ENCODE data around the gene ZYG11B. TPM values are rescaled to one million over a fixed set of nuclear protein-coding genes. Genes with fewer than 3 reads are reported as not detected.
"Not testable (repeated sequence)": the region's sequence is repeated elsewhere in the genome, so short reads cannot be mapped to it uniquely, and the experiment has no call there.

Gene ZYG11B
- total and polyA plus RNA-seq, 5 donors from 2014 or later, result 13.6 to 21.1 (median 15.3) TPM

- no peak for DNase-seq
- no peak for ATAC-seq (ENCODE audit: low read depth in 2 of 2)
- H3K4me3 Mint-ChIP-seq, result no peak overlapping the region
- H3K36me3 Mint-ChIP-seq, result no peaks in the 10 kb centered on the region
- H3K4me1 Mint-ChIP-seq, result no peaks in the 10 kb centered on the region
- Histone ChIP-seq H3K4me1 (ENCODE audit: control insufficient read depth, insufficient read depth, low read length, poor library complexity, severe bottlenecking) (no peaks in the 10 kb centered on the region), H3K27ac (ENCODE audit: insufficient read depth, low read length, poor library complexity, severe bottlenecking) (no peak overlapping the region), H3K36me3 (ENCODE audit: control insufficient read depth, insufficient read depth, low read length) (no peaks in the 10 kb centered on the region), H3K27me3 (ENCODE audit: control insufficient read depth, insufficient read depth, low read length) (peaks cover 3% of the 10 kb centered on the region), H3K9me3 (ENCODE audit: control insufficient read depth in 2 of 2, low read length in 2 of 2) (no peaks in the 10 kb centered on the region), H3K4me3 (ENCODE audit: low read depth, low read length) (no peak overlapping the region)
- no peaks in the 10 kb centered on the region for H3K9me3 Mint-ChIP-seq
- no peaks in the 10 kb centered on the region for H3K27me3 Mint-ChIP-seq
- H3K27ac Mint-ChIP-seq, result no peak overlapping the region
These were observed 136.6 kb downstream of the ZYG11B start for GRCh38 chr1:52862666-52863458.

DNA sequence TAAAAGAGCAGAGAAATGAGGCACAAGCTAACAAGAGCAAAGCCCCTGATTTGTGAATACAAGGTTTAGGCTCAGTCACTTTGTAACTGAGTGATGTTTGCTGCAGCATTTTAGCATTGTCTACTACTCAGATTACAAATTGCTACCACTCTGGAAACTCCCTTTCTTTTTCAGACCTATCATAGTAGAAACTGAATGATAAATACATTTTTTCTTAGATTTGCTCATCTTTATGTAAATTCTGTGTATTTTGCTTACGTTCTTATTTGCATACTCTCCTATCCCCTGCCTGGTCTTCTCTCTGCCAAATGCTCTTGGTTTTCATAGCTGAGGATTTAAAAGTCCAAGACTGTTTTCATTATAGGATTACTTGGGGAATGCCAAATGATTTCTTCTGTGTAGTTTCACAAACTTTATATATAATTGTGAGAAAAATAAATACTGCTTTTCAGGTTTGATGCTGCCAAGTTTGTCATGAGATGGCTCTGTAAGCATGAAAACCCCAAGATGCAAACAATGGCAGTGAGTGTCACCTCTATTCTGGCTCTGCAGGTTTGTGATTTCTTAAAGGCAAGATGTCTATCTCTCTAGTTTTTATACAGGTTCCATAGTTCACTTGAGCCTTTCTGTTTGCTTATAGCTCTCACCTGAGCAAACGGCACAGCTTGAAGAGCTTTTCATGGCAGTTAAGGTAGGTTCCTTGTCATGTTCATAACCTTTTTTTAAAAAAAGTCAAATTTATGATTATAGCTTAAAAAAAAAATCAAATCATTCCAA lies 141.0 kb downstream of the ZYG11B start:
- Mint-ChIP-seq H3K9me3 (no peaks in the 10 kb centered on the region), H3K4me3 (no peak overlapping the region), H3K4me1 (peaks cover 0 to 4% (median 0%) of the 10 kb centered on the region in 4 donors), H3K27me3 (peaks cover 9% of the 10 kb centered on the region), H3K27ac (no peak overlapping the region), H3K36me3 (no peaks in the 10 kb centered on the region)
- no peak overlapping the region for H3K4me3 ChIP-seq (ENCODE audit: low read depth, low read length)
- no peaks in the 10 kb centered on the region for H3K9me3 ChIP-seq (ENCODE audit: control insufficient read depth in 2 of 2, low read length in 2 of 2)
- ATAC-seq (ENCODE audit: low read depth in 2 of 2) (no peak), DNase-seq (peak in 1 of 3 donors; percentile 20)
- H3K27ac ChIP-seq (ENCODE audit: insufficient read depth, low read length, poor library complexity, severe bottlenecking), result no peak overlapping the region
- H3K27me3 ChIP-seq (ENCODE audit: control insufficient read depth, insufficient read depth, low read length), result peaks cover 3% of the 10 kb centered on the region
- H3K4me1 ChIP-seq (ENCODE audit: control insufficient read depth, insufficient read depth, low read length, poor library complexity, severe bottlenecking), result no peaks in the 10 kb centered on the region
- no peaks in the 10 kb centered on the region for H3K36me3 ChIP-seq (ENCODE audit: control insufficient read depth, insufficient read depth, low read length)

GRCh38 chr1:52869727-52870126 lies 143.5 kb downstream of the ZYG11B start:
- not testable (repeated sequence) for H3K36me3 ChIP-seq (ENCODE audit: control insufficient read depth, insufficient read depth, low read length); ATAC-seq (ENCODE audit: low read depth in 2 of 2); H3K27me3 Mint-ChIP-seq; H3K9me3 Mint-ChIP-seq; H3K4me1 ChIP-seq (ENCODE audit: control insufficient read depth, insufficient read depth, low read length, poor library complexity, severe bottlenecking); H3K4me1 Mint-ChIP-seq; H3K27me3 ChIP-seq (ENCODE audit: control insufficient read depth, insufficient read depth, low read length); H3K36me3 Mint-ChIP-seq; H3K27ac ChIP-seq (ENCODE audit: insufficient read depth, low read length, poor library complexity, severe bottlenecking); H3K9me3 ChIP-seq (ENCODE audit: control insufficient read depth in 2 of 2, low read length in 2 of 2); H3K4me3 Mint-ChIP-seq; DNase-seq; H3K27ac Mint-ChIP-seq; H3K4me3 ChIP-seq (ENCODE audit: low read depth, low read length)

DNA sequence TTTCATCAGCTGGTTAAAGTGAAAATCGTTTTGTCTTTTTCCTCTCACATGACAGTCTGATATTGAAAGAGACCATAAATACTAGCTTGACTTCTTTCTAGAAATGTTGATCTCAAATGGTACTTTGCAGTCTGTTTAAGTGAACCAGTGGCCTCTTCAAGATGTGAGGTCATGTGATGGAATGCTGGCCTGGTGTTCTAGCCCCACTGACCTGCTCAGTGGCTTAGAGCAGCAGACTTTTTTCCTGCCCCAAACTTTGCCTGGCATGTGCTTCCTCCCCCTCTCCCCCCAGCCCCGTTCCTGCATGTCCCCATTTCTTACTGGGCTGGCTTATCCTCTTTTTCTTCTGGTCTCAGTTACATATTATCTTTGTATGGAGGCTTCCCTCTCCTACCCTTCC lies 150.6 kb downstream of the ZYG11B start:
- H3K27ac ChIP-seq (ENCODE audit: insufficient read depth, low read length, poor library complexity, severe bottlenecking), result no peak overlapping the region
- H3K27me3 ChIP-seq (ENCODE audit: control insufficient read depth, insufficient read depth, low read length), result no peaks in the 10 kb centered on the region
- no peak for DNase-seq
- H3K36me3 Mint-ChIP-seq, result no peaks in the 10 kb centered on the region
- ATAC-seq (ENCODE audit: low read depth in 2 of 2), result no peak
- peaks cover 0 to under 1% (median 0%) of the 10 kb centered on the region in 4 donors for H3K4me1 Mint-ChIP-seq
- H3K36me3 ChIP-seq (ENCODE audit: control insufficient read depth, insufficient read depth, low read length), result no peaks in the 10 kb centered on the region
- H3K4me3 ChIP-seq (ENCODE audit: low read depth, low read length), result no peak overlapping the region
- H3K27me3 Mint-ChIP-seq, result peaks cover 1% of the 10 kb centered on the region
- H3K27ac Mint-ChIP-seq, result no peak overlapping the region
- H3K9me3 ChIP-seq (ENCODE audit: control insufficient read depth in 2 of 2, low read length in 2 of 2), result no peaks in the 10 kb centered on the region
- no peak overlapping the region for H3K4me3 Mint-ChIP-seq
- H3K9me3 Mint-ChIP-seq, result no peaks in the 10 kb centered on the region
- H3K4me1 ChIP-seq (ENCODE audit: control insufficient read depth, insufficient read depth, low read length, poor library complexity, severe bottlenecking), result no peaks in the 10 kb centered on the region

Other genes with a start within 250 kb of the ZYG11B start
- gene TUT4, start 173.4 kb upstream of the ZYG11B start, total RNA-seq, result 120 TPM
- 10 to 100 TPM; 24.9 to 32.3 (median 30.6) TPM for gene TUT4, start 173.4 kb upstream of the ZYG11B start, polyA plus RNA-seq
- gene GPX7, start 124.1 kb upstream of the ZYG11B start, total RNA-seq, result 12.3 TPM
- gene GPX7, start 124.1 kb upstream of the ZYG11B start, polyA plus RNA-seq, result 10 to 100 TPM; 31.8 to 43.5 (median 36.0) TPM
- 27.2 TPM for gene SHISAL2A, start 93.3 kb upstream of the ZYG11B start, total RNA-seq
- gene SHISAL2A, start 93.3 kb upstream of the ZYG11B start, polyA plus RNA-seq, result 1 to 10 TPM; 4.3 to 8.0 (median 5.8) TPM
- gene COA7, start 28.1 kb upstream of the ZYG11B start, total RNA-seq, result 5.4 TPM
- 1 to 10 TPM; 2.4 to 4.6 (median 3.2) TPM for gene COA7, start 28.1 kb upstream of the ZYG11B start, polyA plus RNA-seq
- 0.20 TPM for gene ZYG11A, start 116.3 kb downstream of the ZYG11B start, total RNA-seq
- not detected for gene ZYG11A, start 116.3 kb downstream of the ZYG11B start, polyA plus RNA-seq
- gene ECHDC2, start 195.3 kb downstream of the ZYG11B start, total RNA-seq, result 121 TPM
- 10 to 100 TPM; 26.3 to 40.0 (median 33.6) TPM for gene ECHDC2, start 195.3 kb downstream of the ZYG11B start, polyA plus RNA-seq
- 58.9 TPM for gene SCP2, start 200.8 kb downstream of the ZYG11B start, total RNA-seq
- 100 to 1,000 TPM; 150 to 213 (median 169) TPM for gene SCP2, start 200.8 kb downstream of the ZYG11B start, polyA plus RNA-seq